C4-2B (cell line): ENCODE data around the gene MARCKS.

Experiments used
- H3K27ac ChIP-seq: fragments of 450-650 bp; 2 replicates; pipeline ENCODE4 v1.5.1; 2017
- CTCF ChIP-seq: fragments of 450-650 bp; conservative IDR thresholded peaks from 2 replicates; pipeline ENCODE4 v1.5.1; 2017; ENCODE audit warnings: mild to moderate bottlenecking
- ZFX ChIP-seq: fragments of 450-650 bp; IDR thresholded peaks from 2 replicates; pipeline ENCODE4 v1.6.1; 2017

Gene MARCKS

DNA sequence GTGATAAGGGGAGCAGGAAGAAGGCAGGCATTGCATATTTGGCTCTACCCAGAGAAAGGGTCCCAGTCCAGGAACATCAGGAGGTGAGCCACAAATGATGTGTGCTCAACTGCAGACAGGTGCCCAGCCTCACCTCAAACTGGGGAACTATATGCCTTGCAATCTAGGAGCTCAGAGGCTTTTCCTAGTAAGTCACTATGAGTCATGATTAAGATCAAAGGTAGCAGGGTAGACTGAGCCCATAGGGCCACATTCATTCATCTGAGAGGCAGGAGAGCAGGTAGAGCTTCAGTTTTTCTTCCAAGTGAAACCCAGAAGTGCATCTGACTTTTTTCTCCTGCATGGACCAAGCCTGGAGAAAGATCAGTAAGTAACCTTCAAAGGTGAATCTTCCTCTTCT lies 31.3 kb downstream of the MARCKS start:
- H3K27ac ChIP-seq, result no peak overlapping the region
- TF ChIP-seq ZFX (no peak), CTCF (no peak)

DNA sequence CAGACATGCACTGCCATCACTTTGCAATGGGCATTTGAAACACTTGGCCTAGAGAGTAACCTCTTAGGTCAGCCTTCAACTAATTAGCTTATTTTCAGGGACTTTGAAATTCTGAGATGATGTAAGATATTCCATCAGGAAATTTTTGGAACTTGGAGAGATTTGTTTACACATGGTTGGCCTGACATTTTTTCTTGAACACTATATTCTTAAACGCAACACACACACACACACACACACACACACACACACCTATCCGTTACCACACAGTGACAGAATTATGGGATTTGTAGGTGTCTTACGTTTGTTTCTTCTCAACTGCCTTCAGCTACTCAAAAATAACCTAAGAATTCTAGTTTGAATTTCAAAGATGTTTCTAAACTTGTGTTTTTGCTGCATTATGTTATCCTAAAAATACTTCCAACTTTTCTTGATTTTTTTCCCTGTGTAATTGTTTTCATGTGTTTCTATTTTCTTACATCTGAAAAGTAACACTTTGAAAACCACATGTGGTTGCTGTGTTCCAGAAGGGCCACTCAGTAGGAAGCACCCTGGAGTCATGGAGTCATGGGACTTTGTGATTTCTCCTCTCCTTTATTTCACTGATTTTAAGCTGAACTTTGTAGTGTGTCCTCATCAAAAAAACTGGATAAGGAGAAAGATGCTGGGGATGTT lies 31.9 kb downstream of the MARCKS start:
- TF ChIP-seq CTCF (no peak), ZFX (no peak)

GRCh38 chr6:113893451-113893850 lies 36.3 kb downstream of the MARCKS start:
- TF ChIP-seq CTCF (no peak), ZFX (no peak)
- H3K27ac ChIP-seq, result no peak overlapping the region

More for the DNA sequence above, 31.9 kb downstream of the MARCKS start:
- H3K27ac ChIP-seq, result no peak overlapping the region

- TF ChIP-seq CTCF, result no peak
- TF ChIP-seq ZFX, result no peak
- H3K27ac ChIP-seq, result no peak overlapping the region
These were observed 36.7 kb downstream of the MARCKS start for GRCh38 chr6:113893866-113894265.

DNA sequence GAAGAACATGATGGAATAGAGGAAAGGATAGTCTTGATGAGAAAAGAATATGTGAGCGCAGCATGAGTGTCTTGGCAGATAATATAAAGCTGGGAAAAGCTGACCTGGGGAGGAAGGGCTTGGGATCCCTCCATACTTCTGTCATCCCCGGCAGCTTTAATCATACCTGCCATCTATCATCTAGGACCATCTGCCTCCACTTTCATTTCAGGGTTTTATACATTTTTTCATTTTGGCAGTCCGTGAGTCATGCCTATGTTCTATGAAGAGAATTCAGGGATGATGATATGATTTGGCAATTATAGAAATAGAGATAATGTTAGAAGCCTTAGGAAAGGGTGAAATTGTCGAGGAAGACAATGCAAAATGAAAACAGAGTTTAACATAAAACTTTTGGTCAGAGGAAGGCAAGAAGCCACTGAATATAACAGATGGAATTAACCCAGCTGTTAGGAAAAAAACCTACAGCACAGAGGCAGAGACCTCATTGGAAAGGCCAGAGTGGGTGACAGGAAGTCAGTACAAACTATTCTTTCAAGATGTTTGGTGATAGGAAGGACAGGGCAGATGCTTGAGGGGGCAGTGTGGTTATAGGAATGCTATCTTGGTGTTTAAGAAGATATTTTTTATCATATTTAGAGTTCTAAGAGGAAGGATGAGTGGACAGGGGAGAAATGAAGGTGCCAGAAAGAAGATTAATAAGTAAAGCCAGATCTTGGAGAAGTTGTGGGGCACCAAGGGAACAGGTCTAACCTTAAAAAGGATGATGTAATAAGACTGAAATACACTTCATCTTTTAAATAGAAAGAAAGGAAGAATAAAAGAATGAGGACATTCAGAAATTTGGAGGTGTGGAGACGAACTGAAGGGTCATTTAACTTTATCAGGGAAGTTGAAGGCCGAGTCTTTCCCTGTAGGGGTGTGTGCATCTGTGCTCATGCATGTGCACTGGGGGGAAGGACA lies 37.8 kb downstream of the MARCKS start:
- TF ChIP-seq ZFX (no peak), CTCF (no peak)

GRCh38 chr6:113901482-113901881 lies 44.3 kb downstream of the MARCKS start:
- TF ChIP-seq ZFX (no peak), CTCF (no peak)
- H3K27ac ChIP-seq, result no peak overlapping the region

More for the DNA sequence above, 37.8 kb downstream of the MARCKS start:
- H3K27ac ChIP-seq, result no peak overlapping the region

DNA sequence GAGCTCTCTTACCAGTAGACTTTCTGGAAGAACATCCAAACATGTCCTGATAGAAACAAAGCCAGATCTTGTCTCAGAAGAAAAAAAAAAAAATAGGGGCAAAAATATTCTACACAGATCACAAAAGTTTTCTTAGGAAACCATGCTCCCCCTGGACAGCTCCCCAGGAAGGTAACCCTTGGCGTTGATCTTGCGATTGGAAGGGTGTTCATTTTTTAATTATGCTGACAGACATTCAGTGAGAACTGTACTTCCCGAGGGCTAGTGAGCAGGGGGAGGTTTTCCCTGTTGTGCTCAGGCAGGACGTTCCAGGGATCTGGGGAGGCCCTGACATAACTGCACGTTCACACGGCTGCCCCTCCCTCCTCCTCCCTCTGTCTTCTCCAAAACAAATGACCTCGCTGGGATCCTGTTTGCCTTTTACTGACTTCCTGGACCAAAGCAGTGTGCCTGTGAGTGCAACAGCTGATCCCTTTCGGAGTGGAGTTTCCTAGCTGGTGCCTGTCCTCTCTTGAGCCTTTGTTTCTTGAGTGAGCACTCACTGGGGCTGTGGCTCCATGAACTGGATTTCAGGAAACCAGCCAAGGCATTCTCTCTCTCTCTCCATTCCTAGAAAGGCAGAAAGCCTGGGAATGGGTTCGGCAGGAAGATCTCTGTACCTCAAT lies 46.7 kb downstream of the MARCKS start:
- TF ChIP-seq ZFX (no peak), CTCF (no peak)
- peak overlapping the region; percentile 8; the same call in 1 of the 2 replicates for H3K27ac ChIP-seq
